ENCODE data around the gene STAB2. TPM values are rescaled to one million over a fixed set of nuclear protein-coding genes. Genes with fewer than 3 reads are reported as not detected.

The STAB2 gene
- polyA plus RNA-seq, 1 of the 3 experiments (the other 2 are of a cell fraction) = not detected

GRCh38 chr12:103783744-103784664, 196.9 kb downstream of the STAB2 start:
- Histone ChIP-seq H3K27ac (ENCODE audit: low read depth in 2 of 2, low read length in 1 of 2) (no peak overlapping the region), H3K9me3 (no peaks in the 10 kb centered on the region), H4K20me1 (ENCODE audit: insufficient read depth) (no peaks in the 10 kb centered on the region), H3K4me2 (no peak overlapping the region), H3K79me2 (ENCODE audit: insufficient read depth) (no peaks in the 10 kb centered on the region), H3F3A (replicated peaks; ENCODE audit: insufficient read depth) (peaks cover 7% of the 10 kb centered on the region), H3K36me3 (replicated peaks in 1 of 2; ENCODE audit: control insufficient read depth in 1 of 2, insufficient read depth in 2 of 2, low read length in 1 of 2) (peaks cover 20 to 46% of the 10 kb centered on the region in 2 experiments), H3K27me3 (ENCODE audit: insufficient read depth) (no peaks in the 10 kb centered on the region), H2AFZ (ENCODE audit: low read depth) (no peak overlapping the region), H3K4me1 (ENCODE audit: control insufficient read depth in 1 of 2, insufficient read depth in 2 of 2, low read depth in 1 of 2, low read length in 1 of 2) (no peaks in the 10 kb centered on the region; a peak in 1 of 4 replicates), H3K9me2 (no peaks in the 10 kb centered on the region), H3K4me3 (ENCODE audit: low read depth in 2 of 2, low read length in 1 of 2) (no peak overlapping the region), H3K9ac (no peak overlapping the region)
- TF ChIP-seq REST (IDR thresholded peaks at IDR 0.05; ENCODE audit: low read depth, low read length) (no peak), RAD21 (IDR thresholded peaks at IDR 0.05; ENCODE audit: low read length) (no peak), EP300 (IDR thresholded peaks at IDR 0.05; ENCODE audit: borderline replicate concordance in 1 of 2, low read depth in 1 of 2, low read length in 1 of 2) (no peak), CTCF (IDR thresholded peaks at IDR 0.05) (no peak), EZH2phosphoT487 (IDR thresholded peaks at IDR 0.05; ENCODE audit: borderline replicate concordance, low read depth) (no peak), RFX5 (IDR thresholded peaks at IDR 0.05; ENCODE audit: low read length) (no peak), POLR2AphosphoS5 (IDR thresholded peaks at IDR 0.05; ENCODE audit: low read depth, low read length) (no peak), SMC3 (IDR thresholded peaks at IDR 0.05; ENCODE audit: low read depth, low read length) (no peak), FOXJ3 (CRISPR knock-in tag; IDR thresholded peaks at IDR 0.05) (no peak), NFIC (IDR thresholded peaks at IDR 0.05; ENCODE audit: borderline replicate concordance) (no peak), FOXM1 (IDR thresholded peaks at IDR 0.05; ENCODE audit: low read depth) (no peak), YY1 (IDR thresholded peaks at IDR 0.05; ENCODE audit: low read depth) (no peak), USF2 (IDR thresholded peaks at IDR 0.05; ENCODE audit: borderline replicate concordance, low read depth, low read length) (no peak), TAF1 (IDR thresholded peaks at IDR 0.05; ENCODE audit: borderline replicate concordance, low read depth, low read length) (no peak), GABPA (IDR thresholded peaks at IDR 0.05; ENCODE audit: low read depth) (no peak)
- DNase-seq = no peak
- ChIA-PET POLR2A (no interaction called here), CTCF (interaction anchor here (1.0 kb wide), 1 partner anchor 11 kb away, joined by 3 read pairs; no protein-coding TSS in a partner anchor)
- WGBS (ENCODE audit: low lambda C conversion rate) = 94% methylated on average over 4 of the region's 5 CpGs

Data from SK-N-SH (cell line).